Measurements from ENCODE around the gene SLC22A23.

Gene SLC22A23

GRCh38 chr6:3457710-3458602 is 1.1 kb upstream of the SLC22A23 start:
- Histone ChIP-seq H3K4me1 (peaks cover 0 to 35% (median 22%) of the 10 kb centered on the region in 4 donors), H3K27ac (peak overlapping the region; percentile 2 to 53), H3K27me3 (no peaks in the 10 kb centered on the region), H3K9me3 (no peaks in the 10 kb centered on the region), H3K4me3 (peak overlapping the region; percentile 57 to 71), H3K36me3 (no peaks in the 10 kb centered on the region)
- TF ChIP-seq CTCF (IDR thresholded peaks at IDR 0.05), result no peak
- intact Hi-C loops (cut with DNase I; ENCODE audit: low total_unique reads), result loop anchor here (5.0 to 10.0 kb wide), 2 partner anchors 173 to 269 kb away; no protein-coding TSS in a partner anchor
- DNase-seq, result peak in 1 of 2 donors; percentile 30

GRCh38 chr6:3456395-3456897 is 404 bp downstream of the SLC22A23 start:
- H3K27ac ChIP-seq, result peak overlapping the region in 1 of 2 donors; percentile 13
- H3K36me3 ChIP-seq, result no peaks in the 10 kb centered on the region
- H3K4me3 ChIP-seq, result peak overlapping the region; percentile 57 to 71
- DNase-seq, result no peak
- H3K4me1 ChIP-seq, result peaks cover 0 to 39% (median 22%) of the 10 kb centered on the region in 4 donors
- H3K9me3 ChIP-seq, result no peaks in the 10 kb centered on the region
- intact Hi-C loops (cut with DNase I; ENCODE audit: low total_unique reads), result loop anchor here (5.0 to 10.0 kb wide), 2 partner anchors 172 to 271 kb away; no protein-coding TSS in a partner anchor
- H3K27me3 ChIP-seq, result no peaks in the 10 kb centered on the region
- TF ChIP-seq CTCF (IDR thresholded peaks at IDR 0.05), result no peak

GRCh38 chr6:3455569-3456394 is 1.1 kb downstream of the SLC22A23 start:
- peak in 1 of 2 donors; percentile 73 for DNase-seq
- intact Hi-C loops (cut with DNase I; ENCODE audit: low total_unique reads), result loop anchor here (5.0 to 10.0 kb wide), 2 partner anchors 171 to 272 kb away; no protein-coding TSS in a partner anchor
- H3K9me3 ChIP-seq, result no peaks in the 10 kb centered on the region
- H3K4me3 ChIP-seq, result peak overlapping the region; percentile 57 to 71
- H3K36me3 ChIP-seq, result no peaks in the 10 kb centered on the region
- H3K4me1 ChIP-seq, result peaks cover 0 to 44% (median 22%) of the 10 kb centered on the region in 4 donors
- TF ChIP-seq CTCF (IDR thresholded peaks at IDR 0.05), result no peak
- peak overlapping the region; percentile 9 to 13 for H3K27ac ChIP-seq
- no peaks in the 10 kb centered on the region for H3K27me3 ChIP-seq

- peaks cover 0 to 44% (median 22%) of the 10 kb centered on the region in 4 donors for H3K4me1 ChIP-seq
- H3K27ac ChIP-seq, result no peak overlapping the region
- no peak for TF ChIP-seq CTCF (IDR thresholded peaks at IDR 0.05)
- no peak for DNase-seq
- H3K36me3 ChIP-seq, result no peaks in the 10 kb centered on the region
- H3K4me3 ChIP-seq, result peak overlapping the region; percentile 57 to 71
- H3K9me3 ChIP-seq, result no peaks in the 10 kb centered on the region
- no peaks in the 10 kb centered on the region for H3K27me3 ChIP-seq
- intact Hi-C loops (cut with DNase I; ENCODE audit: low total_unique reads), result loop anchor here (5.0 to 10.0 kb wide), 2 partner anchors 170 to 272 kb away; no protein-coding TSS in a partner anchor
Measured at GRCh38 chr6:3455147-3455568, 1.7 kb downstream of the SLC22A23 start.

Data from tibial artery (tissue), 4 donors.